Right atrium auricular region (tissue), 2 donors: ENCODE measurements around the gene HOXA3. TPM values are rescaled to one million over a fixed set of nuclear protein-coding genes. Genes with fewer than 3 reads are reported as not detected.
A peak's percentile ranks its signal among the peaks of the same experiment; 100 is the strongest.

Source experiments
- DNase-seq: peaks from one replicate; pipeline ENCODE4 v3.0.0-alpha.2; 2019; ENCODE audit warnings: low spot score
- H3K27ac ChIP-seq, 2 donors: fragments of 200-600 bp; sonication (generic); 1 replicate in 1 of 2; 2 replicates in 1 of 2; pipeline ENCODE4 v1.5.1; 2016 to 2019
- H3K27me3 ChIP-seq, 2 donors: fragments of 200-600 bp; sonication (generic); one replicate each; pipeline versions ENCODE4 v1.5.1 to v1.6.0; 2017 to 2019
- H3K36me3 ChIP-seq: fragments of 200-600 bp; sonication (generic); one replicate; pipeline ENCODE4 v1.5.1; 2016
- H3K4me1 ChIP-seq, 2 donors: fragments of 200-600 bp; sonication (generic); one replicate each; pipeline versions ENCODE4 v1.5.1 to v1.6.0; 2017 to 2019
- H3K4me3 ChIP-seq, 2 donors: fragments of 200-600 bp; sonication (generic); 1 replicate in 1 of 2; 2 replicates in 1 of 2; pipeline ENCODE4 v1.5.1; 2017 to 2019; ENCODE audit warnings: mild to moderate bottlenecking in 1 of 2, moderate library complexity in 1 of 2
- H3K9me3 ChIP-seq, 2 donors: fragments of 200-600 bp; sonication (generic); one replicate each; pipeline ENCODE4 v1.5.1; 2019
- CTCF ChIP-seq, 2 donors: fragments of 200-600 bp; sonication (generic); IDR thresholded peaks; one replicate each; pipeline ENCODE4 v1.5.1; 2019; ENCODE audit warnings: antibody characterized with exemption in 2 of 2
- total RNA-seq, 2 donors: library from RNA; depleted of rRNA; stranded (reverse); fragments of >200 nt; gene quantifications; one replicate each; pipeline ENCODE4 v1.1.0, GENCODE V29; 2016

Gene HOXA3
- total RNA-seq, 2 donors from 2014 or later, result 0.28 to 0.30 TPM

- H3K4me1 ChIP-seq, result peaks cover 0 to 64% of the 10 kb centered on the region in 2 donors
- no peak for DNase-seq
- H3K9me3 ChIP-seq, result no peaks in the 10 kb centered on the region
- no peak overlapping the region for H3K27ac ChIP-seq
- H3K4me3 ChIP-seq, result peak overlapping the region in 1 of 2 donors; percentile 27
- no peaks in the 10 kb centered on the region for H3K36me3 ChIP-seq
- H3K27me3 ChIP-seq, result peaks cover 77 to 96% of the 10 kb centered on the region in 2 donors
- no peak for TF ChIP-seq CTCF (IDR thresholded peaks at IDR 0.05)
Measured at GRCh38 chr7:27187475-27188385, 35.3 kb upstream of the HOXA3 start.

GRCh38 chr7:27186668-27187474 is 34.5 kb upstream of the HOXA3 start:
- H3K4me1 ChIP-seq, result peaks cover 0 to 56% of the 10 kb centered on the region in 2 donors
- no peaks in the 10 kb centered on the region for H3K9me3 ChIP-seq
- H3K27me3 ChIP-seq, result peaks cover 80 to 97% of the 10 kb centered on the region in 2 donors
- no peak overlapping the region for H3K27ac ChIP-seq
- H3K36me3 ChIP-seq, result no peaks in the 10 kb centered on the region
- no peak overlapping the region for H3K4me3 ChIP-seq
- DNase-seq, result no peak
- no peak for TF ChIP-seq CTCF (IDR thresholded peaks at IDR 0.05)

GRCh38 chr7:27185854-27186667 is 33.7 kb upstream of the HOXA3 start:
- TF ChIP-seq CTCF (IDR thresholded peaks at IDR 0.05), result no peak
- no peak for DNase-seq
- Histone ChIP-seq H3K4me1 (peaks cover 0 to 54% of the 10 kb centered on the region in 2 donors), H3K4me3 (no peak overlapping the region), H3K9me3 (no peaks in the 10 kb centered on the region), H3K27me3 (peaks cover 78 to 94% of the 10 kb centered on the region in 2 donors), H3K27ac (no peak overlapping the region), H3K36me3 (no peaks in the 10 kb centered on the region)

- no peak for TF ChIP-seq CTCF (IDR thresholded peaks at IDR 0.05)
- H3K4me3 ChIP-seq, result peak within 1 kb of the TSS in 1 of 2 donors; percentile 37
- H3K36me3 ChIP-seq, result no peaks in the 10 kb centered on the region
- H3K27ac ChIP-seq, result no peak within 1 kb of the TSS
- H3K9me3 ChIP-seq, result no peaks in the 10 kb centered on the region
- H3K27me3 ChIP-seq, result peaks cover 79 to 96% of the 10 kb centered on the region in 2 donors
- no peak for DNase-seq
- peaks cover 0 to 54% of the 10 kb centered on the region in 2 donors for H3K4me1 ChIP-seq
Measured at GRCh38 chr7:27185013-27185853, 32.9 kb upstream of the HOXA3 start, which contains the start of gene HOXA11. HOXA11 (minus strand) TSS chr7:27185232; CDS start chr7:27185144, 88 bp downstream.
